PC-9 (cell line): ENCODE results near the gene ULK2. TPM values are rescaled to one million over a fixed set of nuclear protein-coding genes. Genes with fewer than 3 reads are reported as not detected.
A peak's percentile ranks its signal among the peaks of the same experiment; 100 is the strongest.

Experiments used
- BruUV-seq: library from RNA; stranded (reverse); fragments of 400-500 nt; replicated peaks from 2 replicates; lab custom pipeline; 2021; lab: Mats Ljungman, UMichigan
- CTCF ChIA-PET: fragments of 300-600 bp; sonication (Branson Sonifier 250); formaldehyde crosslinking; loops from one replicate; lab custom pipeline; 2022; ENCODE audit warnings: antibody characterized with exemption; lab: Charles Lee
- POLR2A ChIA-PET: fragments of 300-600 bp; sonication (Branson Sonifier 250); formaldehyde crosslinking; loops from one replicate; lab custom pipeline; 2022; ENCODE audit warnings: antibody characterized with exemption; ENCODE audit not compliant: unreplicated experiment; lab: Charles Lee
- DNase-seq, 2 experiments: peaks; one replicate each; pipeline versions ENCODE4 v3.0.0 to v3.0.0-alpha.2; 2015 to 2022; ENCODE audit warnings: mixed read lengths in 1 of 2
- H2AFZ ChIP-seq: fragments of 200-600 bp; sonication (generic); 2 replicates; pipeline ENCODE4 v1.8.1; 2017; ENCODE audit warnings: antibody characterized with exemption
- H3F3A ChIP-seq: fragments of 200-600 bp; sonication (generic); 2 replicates; pipeline ENCODE4 v1.8.1; 2017; ENCODE audit warnings: antibody characterized with exemption, mild to moderate bottlenecking, low read depth; ENCODE audit not compliant: insufficient read depth
- H3K27ac ChIP-seq: fragments of 200-600 bp; sonication (generic); 2 replicates; pipeline ENCODE4 v1.6.1; 2016; ENCODE audit warnings: mixed run types
- H3K27me3 ChIP-seq: fragments of 200-600 bp; sonication (generic); 2 replicates; pipeline ENCODE4 v1.6.1; 2016; ENCODE audit warnings: low read depth, mixed run types; ENCODE audit not compliant: insufficient read depth
- H3K36me3 ChIP-seq: fragments of 200-600 bp; sonication (generic); 2 replicates; pipeline ENCODE4 v1.6.1; 2016; ENCODE audit warnings: low read depth, mixed run types
- H3K4me1 ChIP-seq: fragments of 200-600 bp; sonication (generic); replicated peaks from 2 replicates; pipeline ENCODE4 v1.6.1; 2016; ENCODE audit warnings: mixed run types; ENCODE audit not compliant: insufficient read depth
- H3K4me2 ChIP-seq: fragments of 200-600 bp; sonication (generic); 2 replicates; pipeline ENCODE4 v1.6.1; 2017; ENCODE audit warnings: mixed run types
- H3K4me3 ChIP-seq: fragments of 200-600 bp; sonication (generic); 2 replicates; pipeline ENCODE4 v1.6.1; 2016; ENCODE audit warnings: mixed run types
- H3K79me2 ChIP-seq: fragments of 200-600 bp; sonication (generic); 2 replicates; pipeline ENCODE4 v1.6.1; 2017; ENCODE audit warnings: low read depth, mixed run types
- H3K9me2 ChIP-seq: fragments of 200-600 bp; sonication (generic); 2 replicates; pipeline ENCODE4 v1.8.1; 2017; ENCODE audit warnings: mild to moderate bottlenecking; ENCODE audit not compliant: insufficient read depth
- H3K9me3 ChIP-seq: fragments of 200-600 bp; sonication (generic); 2 replicates; pipeline ENCODE4 v1.8.1; 2016; ENCODE audit warnings: low read depth; ENCODE audit not compliant: insufficient read depth
- H4K20me1 ChIP-seq: fragments of 200-600 bp; sonication (generic); 2 replicates; pipeline ENCODE4 v1.8.1; 2017; ENCODE audit not compliant: insufficient read depth
- EZH2 ChIP-seq: fragments of 200-600 bp; sonication (generic); IDR thresholded peaks from 2 replicates; pipeline ENCODE4 v1.8.0; 2017; ENCODE audit warnings: antibody characterized with exemption, low read depth
- intact Hi-C: fragments of 100-400 bp; cut with micrococcal nuclease; formaldehyde crosslinking; loops from one replicate; pipeline ENCODE4 v1.10.0; 2022; ENCODE audit not compliant: unreplicated experiment
- total RNA-seq: library from RNA; stranded (reverse); gene quantifications from 2 replicates; pipeline ENCODE4 v1.2.3, GENCODE V29; 2021
- TF ChIP-seq, protein P1 (sequence below): fragments of 200-600 bp; sonication (generic); conservative IDR thresholded peaks from 2 replicates; pipeline ENCODE4 v1.6.1; 2017; ENCODE audit warnings: mixed run types, antibody characterized with exemption, mild to moderate bottlenecking, moderate library complexity

Gene ULK2
- total RNA-seq, 1 experiment from 2014 or later = 8.7 TPM

- CTCF ChIA-PET = no interaction called here
- Histone ChIP-seq H3F3A (peaks cover 68% of the 10 kb centered on the region), H3K79me2 (peaks cover 27% of the 10 kb centered on the region), H3K9me2 (no peaks in the 10 kb centered on the region), H3K9me3 (no peaks in the 10 kb centered on the region), H3K4me1 (peaks cover 66% of the 10 kb centered on the region), H3K4me3 (peak overlapping the region; percentile 76), H4K20me1 (no peaks in the 10 kb centered on the region), H2AFZ (no peak overlapping the region), H3K27me3 (no peaks in the 10 kb centered on the region), H3K27ac (peak overlapping the region; percentile 100), H3K36me3 (no peaks in the 10 kb centered on the region; the same call in 1 of the 2 replicates), H3K4me2 (peak overlapping the region; percentile 95)
- DNase-seq = peak in 1 of 2 experiments; percentile 47
- no TSS peak for BruUV-seq
- intact Hi-C loops = no loop called here
- TF ChIP-seq, protein P1, sequence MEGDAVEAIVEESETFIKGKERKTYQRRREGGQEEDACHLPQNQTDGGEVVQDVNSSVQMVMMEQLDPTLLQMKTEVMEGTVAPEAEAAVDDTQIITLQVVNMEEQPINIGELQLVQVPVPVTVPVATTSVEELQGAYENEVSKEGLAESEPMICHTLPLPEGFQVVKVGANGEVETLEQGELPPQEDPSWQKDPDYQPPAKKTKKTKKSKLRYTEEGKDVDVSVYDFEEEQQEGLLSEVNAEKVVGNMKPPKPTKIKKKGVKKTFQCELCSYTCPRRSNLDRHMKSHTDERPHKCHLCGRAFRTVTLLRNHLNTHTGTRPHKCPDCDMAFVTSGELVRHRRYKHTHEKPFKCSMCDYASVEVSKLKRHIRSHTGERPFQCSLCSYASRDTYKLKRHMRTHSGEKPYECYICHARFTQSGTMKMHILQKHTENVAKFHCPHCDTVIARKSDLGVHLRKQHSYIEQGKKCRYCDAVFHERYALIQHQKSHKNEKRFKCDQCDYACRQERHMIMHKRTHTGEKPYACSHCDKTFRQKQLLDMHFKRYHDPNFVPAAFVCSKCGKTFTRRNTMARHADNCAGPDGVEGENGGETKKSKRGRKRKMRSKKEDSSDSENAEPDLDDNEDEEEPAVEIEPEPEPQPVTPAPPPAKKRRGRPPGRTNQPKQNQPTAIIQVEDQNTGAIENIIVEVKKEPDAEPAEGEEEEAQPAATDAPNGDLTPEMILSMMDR = no peak
- TF ChIP-seq EZH2 = no peak
- POLR2A ChIA-PET = interaction anchor here (0.6 to 1.2 kb wide), 4 partner anchors 19 to 228 kb away, joined by 6 to 10 read pairs (median 7); no protein-coding TSS in a partner anchor
Measured at GRCh38 chr17:19747159-19747719, 120.5 kb downstream of the ULK2 start.

DNA sequence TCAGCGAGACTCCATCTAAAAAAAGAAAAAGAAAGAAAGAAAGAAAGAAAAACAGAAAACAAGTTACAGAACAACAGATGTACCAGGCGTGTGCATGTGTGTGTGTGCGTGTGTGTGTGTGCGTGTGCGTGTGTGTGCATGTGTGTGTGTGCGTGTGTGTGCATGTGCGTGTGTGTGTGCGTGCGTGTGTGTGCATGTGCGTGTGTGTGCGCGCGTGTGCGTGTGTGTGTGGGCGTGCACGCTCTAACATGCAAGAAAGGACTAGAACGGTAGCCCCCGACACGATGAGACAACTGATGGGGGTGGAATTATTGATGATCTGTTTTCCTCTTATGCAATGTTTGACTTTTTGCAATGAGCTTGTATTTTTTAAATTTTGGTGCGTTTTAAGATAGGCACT lies 121.2 kb downstream of the ULK2 start:
- H3K9me2 ChIP-seq = no peaks in the 10 kb centered on the region
- no peak for TF ChIP-seq EZH2
- TF ChIP-seq, protein P1 = no peak
- no peaks in the 10 kb centered on the region for H3K27me3 ChIP-seq
- H3K4me1 ChIP-seq = peaks cover 59% of the 10 kb centered on the region
- H3K79me2 ChIP-seq = peaks cover 27% of the 10 kb centered on the region
- ChIA-PET POLR2A (interaction anchor here (0.5 to 0.7 kb wide), 3 partner anchors 18 to 229 kb away, joined by 4 to 7 read pairs (median 6); no protein-coding TSS in a partner anchor), CTCF (no interaction called here)
- H3K9me3 ChIP-seq = no peaks in the 10 kb centered on the region
- peak overlapping the region; percentile 76; the same call in 1 of the 2 replicates for H3K4me3 ChIP-seq
- no peak for DNase-seq
- H3K27ac ChIP-seq = no peak overlapping the region; the same call in 1 of the 2 replicates
- H3F3A ChIP-seq = peaks cover 65% of the 10 kb centered on the region
- H3K36me3 ChIP-seq = no peaks in the 10 kb centered on the region; the same call in 1 of the 2 replicates
- H2AFZ ChIP-seq = no peak overlapping the region
- no TSS peak for BruUV-seq
- intact Hi-C loops = no loop called here
- H3K4me2 ChIP-seq = peak overlapping the region; percentile 95
- no peaks in the 10 kb centered on the region for H4K20me1 ChIP-seq

DNA sequence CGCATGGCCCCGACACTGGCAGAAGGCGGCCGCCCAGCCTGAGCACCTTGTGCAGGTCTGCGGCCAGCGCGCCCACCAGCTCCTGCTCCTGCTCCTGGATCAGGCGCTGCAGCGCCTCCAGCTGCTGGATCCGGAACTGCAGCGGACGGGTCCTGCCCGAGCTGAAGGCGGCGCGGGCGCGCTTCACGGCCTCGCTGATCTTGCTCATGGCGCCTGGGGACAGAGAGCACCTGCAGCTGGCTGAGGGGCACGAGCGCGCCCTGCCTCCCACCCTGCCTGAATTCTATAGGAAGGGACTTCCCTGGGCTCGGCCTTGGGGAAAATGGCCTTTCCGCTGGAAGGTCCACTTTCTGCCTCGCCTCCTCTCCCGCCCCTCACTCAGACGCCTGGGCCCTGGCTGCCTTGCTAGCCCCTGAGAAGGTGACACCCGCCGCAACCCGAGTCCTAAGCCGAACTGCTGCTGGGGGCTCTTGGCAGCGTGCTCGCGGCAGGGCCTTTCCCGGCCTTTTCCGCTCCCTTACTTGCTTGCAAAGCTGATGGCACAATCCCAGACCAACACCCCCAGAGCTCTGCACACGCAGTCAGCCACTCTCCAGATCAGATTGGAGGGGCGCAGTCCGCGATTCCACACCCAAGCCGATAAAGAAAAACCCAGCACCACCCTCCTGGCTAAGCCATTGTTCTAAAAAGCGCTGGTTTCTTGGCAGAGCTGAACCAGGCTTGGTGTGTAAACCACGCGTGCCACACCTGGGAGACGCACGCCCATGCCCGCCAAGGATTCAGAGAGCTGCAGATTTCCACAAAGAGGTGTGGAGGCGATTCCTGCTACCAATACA lies 122.6 kb downstream of the ULK2 start:
- H3K4me2 ChIP-seq = peak overlapping the region; percentile 95
- no peak overlapping the region for H2AFZ ChIP-seq
- no peaks in the 10 kb centered on the region for H3K9me2 ChIP-seq
- POLR2A ChIA-PET = no interaction called here
- peaks cover 27% of the 10 kb centered on the region for H3K79me2 ChIP-seq
- no peaks in the 10 kb centered on the region for H3K9me3 ChIP-seq
- H3F3A ChIP-seq = peaks cover 57% of the 10 kb centered on the region
- peaks cover 3% of the 10 kb centered on the region; the same call in 1 of the 2 replicates for H3K36me3 ChIP-seq
- no TSS peak for BruUV-seq
- H3K27me3 ChIP-seq = no peaks in the 10 kb centered on the region
- H4K20me1 ChIP-seq = no peaks in the 10 kb centered on the region
- H3K4me3 ChIP-seq = no peak overlapping the region
- DNase-seq = no peak
- H3K27ac ChIP-seq = peak overlapping the region; percentile 31
- H3K4me1 ChIP-seq = peaks cover 45% of the 10 kb centered on the region
- intact Hi-C loops = no loop called here
- CTCF ChIA-PET = interaction anchor here (0.5 kb wide), 1 partner anchor 10 kb away, joined by 3 read pairs; no protein-coding TSS in a partner anchor
- TF ChIP-seq, protein P1 = 0 out of 2 replicates have a peak, but pooled peaks have one; percentile 33
- no peak for TF ChIP-seq EZH2
